HG03521 (cell line): ENCODE results near the gene BCL2.

Source experiments
- ATAC-seq: cut with Tn5 transposase; IDR thresholded peaks from one replicate; pipeline ENCODE4 v1.9.1; 2021; ENCODE audit warnings: mild to moderate bottlenecking, moderate library complexity; ENCODE audit not compliant: unreplicated experiment

BCL2 gene

GRCh38 chr18:63311118-63312018, 8.2 kb downstream of the BCL2 start:
- ATAC-seq: peak; percentile 57

- ATAC-seq: no peak
Observed at GRCh38 chr18:63309422-63309821, 10.1 kb downstream of the BCL2 start.

GRCh38 chr18:63307551-63308200, 11.9 kb downstream of the BCL2 start:
- no peak for ATAC-seq

GRCh38 chr18:63306819-63307550, 12.6 kb downstream of the BCL2 start:
- no peak for ATAC-seq

- no peak for ATAC-seq
Observed at GRCh38 chr18:63306249-63306648, 13.3 kb downstream of the BCL2 start.

- ATAC-seq: no peak
Observed at GRCh38 chr18:63303547-63303946, 16.0 kb downstream of the BCL2 start.

- no peak for ATAC-seq
Observed at GRCh38 chr18:63302636-63303405, 16.7 kb downstream of the BCL2 start.

GRCh38 chr18:63302220-63302619, 17.3 kb downstream of the BCL2 start:
- ATAC-seq: no peak

- no peak for ATAC-seq
Observed at GRCh38 chr18:63301434-63301833, 18.1 kb downstream of the BCL2 start.

- no peak for ATAC-seq
Observed at GRCh38 chr18:63299837-63300745, 19.5 kb downstream of the BCL2 start.

- no peak for ATAC-seq
Observed at GRCh38 chr18:63298400-63299365, 20.9 kb downstream of the BCL2 start.

- no peak for ATAC-seq
Observed at GRCh38 chr18:63297687-63298399, 21.7 kb downstream of the BCL2 start.

- no peak for ATAC-seq
Observed at GRCh38 chr18:63293935-63294334, 25.6 kb downstream of the BCL2 start.

GRCh38 chr18:63292831-63293683, 26.5 kb downstream of the BCL2 start:
- no peak for ATAC-seq

- no peak for ATAC-seq
Observed at GRCh38 chr18:63291278-63291677, 28.3 kb downstream of the BCL2 start.

GRCh38 chr18:63290821-63291200, 28.8 kb downstream of the BCL2 start:
- no peak for ATAC-seq

GRCh38 chr18:63290166-63290820, 29.3 kb downstream of the BCL2 start:
- ATAC-seq: no peak
